ENCODE results near the gene CDH4. TPM values are rescaled to one million over a fixed set of nuclear protein-coding genes. Genes with fewer than 3 reads are reported as not detected.

The CDH4 gene
- total and polyA plus RNA-seq, 2 donors = 0.04 to 0.42 TPM

- Histone ChIP-seq H3K4me1 (ENCODE audit: insufficient read depth) (no peaks in the 10 kb centered on the region), H3K27ac (ENCODE audit: low read depth) (no peak overlapping the region), H3K4me3 (ENCODE audit: low read depth, low read length) (no peak overlapping the region), H3K36me3 (ENCODE audit: insufficient read depth) (no peaks in the 10 kb centered on the region)
- no peak for DNase-seq (ENCODE audit: extremely low spot score)
- 91% methylated on average over 27 of the region's 27 CpGs for WGBS
These were observed 28.3 kb downstream of the CDH4 start for GRCh38 chr20:61280217-61280980.

DNA sequence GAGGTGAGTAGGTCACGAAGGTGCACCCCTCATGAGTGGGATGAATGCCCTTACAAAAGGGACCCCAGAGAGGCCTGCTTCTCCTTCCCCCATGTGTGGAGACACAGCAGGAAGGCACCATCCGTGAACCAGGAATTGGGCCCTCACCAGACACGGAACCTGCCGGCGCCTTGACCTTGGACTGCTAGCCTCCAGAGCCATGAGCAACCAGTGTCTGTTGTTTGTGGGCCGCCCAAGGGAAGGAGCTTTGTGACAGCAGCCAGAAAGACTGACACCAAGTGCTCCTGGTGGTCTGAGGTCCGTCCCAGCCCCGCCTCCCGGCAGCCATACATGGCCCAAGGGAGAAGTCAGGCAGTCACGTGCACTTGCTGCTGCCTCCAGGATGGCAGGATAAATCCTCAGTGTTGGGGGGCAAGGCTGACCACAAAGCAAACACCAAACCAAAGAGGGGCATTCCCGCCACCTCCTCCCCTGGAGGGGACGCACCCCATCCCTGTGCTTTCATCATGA is 29.3 kb downstream of the CDH4 start:
- H3K4me3 ChIP-seq (ENCODE audit: low read depth, low read length) = no peak overlapping the region
- no peak for DNase-seq (ENCODE audit: extremely low spot score)
- no peaks in the 10 kb centered on the region for H3K4me1 ChIP-seq (ENCODE audit: insufficient read depth)
- no peak overlapping the region for H3K27ac ChIP-seq (ENCODE audit: low read depth)
- H3K36me3 ChIP-seq (ENCODE audit: insufficient read depth) = no peaks in the 10 kb centered on the region
- 82% methylated on average over 12 of the region's 12 CpGs for WGBS

- no peak overlapping the region for H3K27ac ChIP-seq (ENCODE audit: low read depth)
- H3K4me1 ChIP-seq (ENCODE audit: insufficient read depth) = no peaks in the 10 kb centered on the region
- no peak for DNase-seq (ENCODE audit: extremely low spot score)
- WGBS = 62% methylated on average over 5 of the region's 5 CpGs
- H3K36me3 ChIP-seq (ENCODE audit: insufficient read depth) = no peaks in the 10 kb centered on the region
- no peak overlapping the region for H3K4me3 ChIP-seq (ENCODE audit: low read depth, low read length)
These were observed 32.7 kb downstream of the CDH4 start for GRCh38 chr20:61284752-61285151.

DNA sequence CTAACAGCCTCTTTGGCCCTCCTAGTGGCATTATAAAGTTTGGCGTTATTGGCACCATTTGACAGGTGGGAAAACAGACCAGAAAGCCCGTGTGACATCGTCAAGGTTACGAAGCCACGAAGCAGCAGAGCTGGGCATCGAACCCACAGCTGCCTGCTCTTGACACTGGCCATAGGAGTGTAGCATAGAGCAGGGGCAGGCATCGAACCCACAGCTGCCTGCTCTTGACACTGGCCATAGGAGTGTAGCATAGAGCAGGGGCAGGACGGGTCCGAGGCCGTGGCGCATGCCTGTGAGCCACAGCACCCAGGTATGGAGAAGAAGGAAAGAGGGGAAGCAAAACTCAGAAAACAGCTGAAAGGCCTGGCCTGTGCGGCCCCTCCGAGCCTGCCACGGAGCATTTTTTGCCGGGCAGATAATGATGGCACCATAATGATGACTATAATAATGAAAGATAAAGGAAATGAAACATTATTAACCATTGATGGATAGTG is 33.1 kb downstream of the CDH4 start:
- Histone ChIP-seq H3K4me3 (ENCODE audit: low read depth, low read length) (no peak overlapping the region), H3K27ac (ENCODE audit: low read depth) (no peak overlapping the region), H3K36me3 (ENCODE audit: insufficient read depth) (no peaks in the 10 kb centered on the region), H3K4me1 (ENCODE audit: insufficient read depth) (no peaks in the 10 kb centered on the region)
- 80% methylated on average over 15 of the region's 15 CpGs for WGBS
- no peak for DNase-seq (ENCODE audit: extremely low spot score)

DNA sequence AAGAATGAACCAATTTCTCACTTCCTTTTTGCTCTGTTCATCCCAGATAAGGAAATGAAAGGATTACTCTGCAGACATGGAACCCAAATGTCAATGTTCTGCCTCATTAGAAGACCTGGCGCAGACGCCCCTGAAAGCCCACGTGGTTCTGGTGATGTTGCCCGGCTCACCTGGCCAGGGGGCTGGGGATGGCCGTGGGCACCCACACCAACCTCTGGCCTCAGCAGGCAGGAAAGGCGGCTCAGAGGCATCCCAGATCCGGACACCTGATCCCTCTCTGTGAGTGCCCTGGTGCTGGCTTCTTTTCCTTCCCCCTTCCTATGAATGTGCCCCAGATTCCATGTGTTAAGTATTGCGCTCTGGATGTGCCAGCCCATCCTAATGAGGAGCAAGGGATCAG is 33.6 kb downstream of the CDH4 start:
- no peaks in the 10 kb centered on the region for H3K4me1 ChIP-seq (ENCODE audit: insufficient read depth)
- no peak for DNase-seq (ENCODE audit: extremely low spot score)
- H3K36me3 ChIP-seq (ENCODE audit: insufficient read depth) = no peaks in the 10 kb centered on the region
- H3K27ac ChIP-seq (ENCODE audit: low read depth) = no peak overlapping the region
- 85% methylated on average over 8 of the region's 8 CpGs for WGBS
- no peak overlapping the region for H3K4me3 ChIP-seq (ENCODE audit: low read depth, low read length)

DNA sequence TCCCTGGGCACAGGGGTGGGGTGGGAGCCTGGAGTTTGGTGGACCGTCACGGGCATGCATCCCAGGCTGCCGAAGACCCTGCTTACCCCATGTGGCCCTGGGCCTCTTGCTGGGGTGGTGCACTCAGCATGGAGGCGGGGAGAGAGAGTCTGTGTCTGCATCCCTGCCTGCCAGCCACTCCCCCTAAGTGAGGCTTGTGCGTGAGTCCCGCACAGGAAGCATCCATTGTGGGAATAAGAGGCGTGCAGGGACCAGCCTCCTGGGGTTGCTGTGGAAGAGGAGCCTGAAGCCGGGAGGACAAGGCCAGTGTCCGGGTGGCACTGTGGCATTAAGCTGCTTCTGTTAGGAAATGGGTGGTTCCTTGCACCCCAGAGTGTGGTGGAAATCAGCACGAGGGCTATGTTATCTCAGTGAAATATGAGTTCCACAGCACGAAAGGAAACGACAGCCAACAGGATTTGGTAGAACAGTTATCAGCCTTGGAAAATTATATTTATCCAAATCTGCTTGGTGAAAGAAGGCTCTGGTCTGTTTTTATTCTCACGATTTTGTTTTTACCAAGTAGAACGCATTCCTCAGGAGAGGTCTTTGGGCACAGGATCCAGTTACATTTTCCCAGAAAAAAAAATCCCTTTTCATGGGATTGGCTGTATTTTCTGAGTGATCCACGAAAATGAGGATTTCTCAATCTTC is 35.7 kb downstream of the CDH4 start:
- H3K36me3 ChIP-seq (ENCODE audit: insufficient read depth) = no peaks in the 10 kb centered on the region
- 51% methylated on average over 15 of the region's 15 CpGs for WGBS
- H3K27ac ChIP-seq (ENCODE audit: low read depth) = no peak overlapping the region
- no peaks in the 10 kb centered on the region for H3K4me1 ChIP-seq (ENCODE audit: insufficient read depth)
- H3K4me3 ChIP-seq (ENCODE audit: low read depth, low read length) = no peak overlapping the region
- no peak for DNase-seq (ENCODE audit: extremely low spot score)

- H3K4me3 ChIP-seq (ENCODE audit: low read depth, low read length) = no peak overlapping the region
- DNase-seq (ENCODE audit: extremely low spot score) = no peak
- no peaks in the 10 kb centered on the region for H3K4me1 ChIP-seq (ENCODE audit: insufficient read depth)
- no peaks in the 10 kb centered on the region for H3K36me3 ChIP-seq (ENCODE audit: insufficient read depth)
- H3K27ac ChIP-seq (ENCODE audit: low read depth) = no peak overlapping the region
- 41% methylated on average over 17 of the region's 17 CpGs for WGBS
These were observed 36.3 kb downstream of the CDH4 start for GRCh38 chr20:61288331-61288784.

DNA sequence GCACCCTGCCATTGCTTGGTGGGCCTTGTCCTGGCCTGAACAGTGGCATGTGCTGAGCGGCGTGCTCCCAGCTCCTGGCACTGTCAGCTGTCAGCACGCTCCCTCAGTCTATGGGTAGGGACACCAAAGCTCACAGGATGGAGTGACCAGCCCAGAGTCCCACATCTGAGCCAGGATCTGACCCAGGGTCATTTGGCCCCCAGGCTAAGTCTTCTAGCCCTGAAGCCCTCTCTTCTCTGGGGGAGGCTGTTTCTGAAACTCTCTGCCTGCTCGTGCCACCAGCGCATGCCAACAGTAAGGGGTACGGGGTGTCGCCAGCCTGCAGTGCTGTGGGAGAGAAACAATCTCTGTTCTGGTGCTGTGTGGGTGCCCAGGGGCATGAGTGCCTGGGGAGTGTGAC is 37.1 kb downstream of the CDH4 start:
- no peaks in the 10 kb centered on the region for H3K36me3 ChIP-seq (ENCODE audit: insufficient read depth)
- DNase-seq (ENCODE audit: extremely low spot score) = no peak
- H3K27ac ChIP-seq (ENCODE audit: low read depth) = no peak overlapping the region
- H3K4me3 ChIP-seq (ENCODE audit: low read depth, low read length) = no peak overlapping the region
- 73% methylated on average over 7 of the region's 7 CpGs for WGBS
- H3K4me1 ChIP-seq (ENCODE audit: insufficient read depth) = no peaks in the 10 kb centered on the region

DNA sequence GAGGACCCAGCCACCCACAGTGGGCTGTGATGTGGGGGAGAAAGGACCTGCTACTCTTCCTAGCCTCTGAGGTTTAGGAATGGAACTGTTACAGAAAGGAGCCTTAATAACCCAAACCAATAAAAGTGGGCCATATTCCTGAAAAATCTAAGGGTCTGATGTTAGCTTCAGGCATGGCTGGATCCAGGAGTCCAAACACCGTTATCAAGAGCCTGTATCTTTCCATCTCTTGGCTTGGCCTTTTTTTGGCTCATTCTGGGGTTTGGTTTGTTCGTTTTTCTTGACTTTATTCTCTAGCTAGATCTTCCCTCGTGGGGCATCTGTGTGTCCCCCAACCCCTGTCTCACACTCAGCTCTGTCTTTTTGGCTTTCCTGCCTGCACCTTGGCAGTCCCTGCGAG is 38.7 kb downstream of the CDH4 start:
- 79% methylated on average over 4 of the region's 4 CpGs for WGBS
- Histone ChIP-seq H3K27ac (ENCODE audit: low read depth) (no peak overlapping the region), H3K4me3 (ENCODE audit: low read depth, low read length) (no peak overlapping the region), H3K36me3 (ENCODE audit: insufficient read depth) (no peaks in the 10 kb centered on the region), H3K4me1 (ENCODE audit: insufficient read depth) (no peaks in the 10 kb centered on the region)
- no peak for DNase-seq (ENCODE audit: extremely low spot score)

DNA sequence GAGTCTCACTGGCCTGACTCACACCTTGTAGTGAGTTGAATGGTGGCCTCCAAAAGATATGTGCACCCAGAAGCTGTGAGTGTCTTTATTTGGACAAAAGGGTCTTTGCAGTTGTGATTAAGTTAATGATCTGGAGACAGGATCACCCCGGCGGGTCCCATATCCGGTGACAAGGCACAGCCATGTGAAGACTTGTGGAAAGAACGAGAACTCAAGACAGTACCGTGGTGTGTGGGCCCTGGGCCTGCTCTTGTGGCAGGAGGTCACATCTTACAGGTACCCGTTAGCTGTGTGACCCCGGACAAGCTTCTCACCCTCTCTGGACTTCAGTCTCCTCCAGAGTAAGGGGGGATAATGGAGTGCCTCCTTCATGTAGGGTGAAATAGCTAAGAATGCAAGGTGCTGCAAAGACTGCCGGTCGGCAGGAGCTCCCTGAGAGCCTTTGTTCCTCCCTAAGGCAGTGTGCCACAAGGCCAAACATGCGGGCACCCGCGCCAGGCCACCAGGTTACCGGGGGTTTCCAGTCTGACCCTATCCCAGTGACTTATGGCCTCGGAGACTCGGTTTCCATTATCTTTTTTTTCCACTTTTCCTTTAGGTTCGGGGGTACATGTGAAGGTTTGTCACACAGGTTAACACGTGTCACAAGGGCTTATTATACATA is 39.2 kb downstream of the CDH4 start:
- Histone ChIP-seq H3K36me3 (ENCODE audit: insufficient read depth) (no peaks in the 10 kb centered on the region), H3K4me1 (ENCODE audit: insufficient read depth) (no peaks in the 10 kb centered on the region), H3K4me3 (ENCODE audit: low read depth, low read length) (no peak overlapping the region), H3K27ac (ENCODE audit: low read depth) (no peak overlapping the region)
- no peak for DNase-seq (ENCODE audit: extremely low spot score)
- WGBS = 94% methylated on average over 17 of the region's 17 CpGs

DNA sequence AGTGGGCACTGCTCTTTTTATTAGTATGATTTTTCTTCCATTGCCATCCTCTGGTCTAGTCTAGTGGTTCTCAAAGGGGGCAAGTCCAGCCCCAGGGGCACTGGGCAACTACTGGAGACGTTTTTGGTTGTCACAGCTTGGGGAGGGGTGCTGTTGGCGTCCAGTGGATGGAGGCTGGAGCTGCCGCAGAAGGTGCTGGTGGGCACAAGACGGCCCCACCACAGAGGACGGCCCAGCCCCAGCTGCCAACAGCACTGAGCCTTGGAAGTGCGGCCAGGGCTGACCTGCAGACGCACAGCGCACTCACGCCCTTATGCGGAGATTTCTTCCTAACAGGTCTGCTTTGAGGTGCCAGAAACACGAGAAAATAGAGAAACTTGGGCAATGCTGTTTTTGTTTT is 40.3 kb downstream of the CDH4 start:
- WGBS = 87% methylated on average over 11 of the region's 11 CpGs
- H3K4me3 ChIP-seq (ENCODE audit: low read depth, low read length) = no peak overlapping the region
- no peak for DNase-seq (ENCODE audit: extremely low spot score)

GRCh38 chr20:61292821-61293612 is 41.0 kb downstream of the CDH4 start:
- Histone ChIP-seq H3K36me3 (ENCODE audit: insufficient read depth) (no peaks in the 10 kb centered on the region), H3K27ac (ENCODE audit: low read depth) (no peak overlapping the region), H3K4me3 (ENCODE audit: low read depth, low read length) (no peak overlapping the region), H3K4me1 (ENCODE audit: insufficient read depth) (no peaks in the 10 kb centered on the region)
- WGBS = 82% methylated on average over 19 of the region's 19 CpGs
- no peak for DNase-seq (ENCODE audit: extremely low spot score)

More for the DNA sequence above, 40.3 kb downstream of the CDH4 start:
- no peaks in the 10 kb centered on the region for H3K36me3 ChIP-seq (ENCODE audit: insufficient read depth)
- no peak overlapping the region for H3K27ac ChIP-seq (ENCODE audit: low read depth)
- no peaks in the 10 kb centered on the region for H3K4me1 ChIP-seq (ENCODE audit: insufficient read depth)

GRCh38 chr20:61293951-61294350 is 41.9 kb downstream of the CDH4 start:
- WGBS = 85% methylated on average over 12 of the region's 12 CpGs
- Histone ChIP-seq H3K27ac (ENCODE audit: low read depth) (no peak overlapping the region), H3K4me3 (ENCODE audit: low read depth, low read length) (no peak overlapping the region), H3K4me1 (ENCODE audit: insufficient read depth) (no peaks in the 10 kb centered on the region), H3K36me3 (ENCODE audit: insufficient read depth) (no peaks in the 10 kb centered on the region)
- no peak for DNase-seq (ENCODE audit: extremely low spot score)

Data from urinary bladder (tissue), 4 donors.